IPS DF 6.9 (cell line): Measurements from ENCODE around the gene VWF.

Source experiments
- DNase-seq: peaks from one replicate; pipeline ENCODE4 v3.0.0-alpha.2; 2013; ENCODE audit warnings: low read depth, low spot score
- H3K27ac ChIP-seq: one replicate; pipeline ENCODE4 v1.5.1; 2013; ENCODE audit warnings: low read length, control low read depth
- H3K27me3 ChIP-seq: 2 replicates; pipeline ENCODE4 v1.6.1; 2013; ENCODE audit warnings: mild to moderate bottlenecking, low read length; ENCODE audit not compliant: control insufficient read depth, insufficient read depth
- H3K36me3 ChIP-seq: 2 replicates; pipeline ENCODE4 v1.6.1; 2013; ENCODE audit warnings: low read length; ENCODE audit not compliant: control insufficient read depth, insufficient read depth
- H3K4me1 ChIP-seq: 2 replicates; pipeline ENCODE4 v1.6.1; 2013; ENCODE audit warnings: low read length; ENCODE audit not compliant: control insufficient read depth, insufficient read depth
- H3K4me3 ChIP-seq: 2 replicates; pipeline ENCODE4 v1.5.1; 2013; ENCODE audit warnings: mild to moderate bottlenecking, low read length
- H3K9me3 ChIP-seq: 2 replicates; pipeline ENCODE4 v1.6.1; 2013; ENCODE audit warnings: low read length, inconsistent platforms; ENCODE audit not compliant: control insufficient read depth, insufficient read depth
- WGBS: extraction: QIAGEN DNeasy Blood & Tissue Kit; methylation state at CpG from one replicate; pipeline ENCODE4 v1.1.7; 2013; ENCODE audit warnings: mixed read lengths, missing lambda C conversion rate; ENCODE audit not compliant: insufficient read length, insufficient coverage; 5-methylcytosine and 5-hydroxymethylcytosine counted together

VWF gene

GRCh38 chr12:6122201-6122600, 2.3 kb downstream of the VWF start:
- Histone ChIP-seq H3K4me3 (no peak overlapping the region), H3K9me3 (no peaks in the 10 kb centered on the region), H3K36me3 (no peaks in the 10 kb centered on the region), H3K4me1 (peaks cover 3% of the 10 kb centered on the region), H3K27ac (no peak overlapping the region), H3K27me3 (no peaks in the 10 kb centered on the region; the same call in 1 of the 2 replicates)
- WGBS = no CpG with 5 or more reads among the region's 4 CpGs
- DNase-seq = no peak

GRCh38 chr12:6120796-6121473, 3.5 kb downstream of the VWF start:
- no peaks in the 10 kb centered on the region; the same call in 1 of the 2 replicates for H3K27me3 ChIP-seq
- no peaks in the 10 kb centered on the region for H3K9me3 ChIP-seq
- H3K36me3 ChIP-seq = no peaks in the 10 kb centered on the region
- WGBS = no CpG with 5 or more reads among the region's 20 CpGs
- H3K4me1 ChIP-seq = peaks cover 3% of the 10 kb centered on the region
- no peak overlapping the region for H3K4me3 ChIP-seq
- H3K27ac ChIP-seq = no peak overlapping the region
- DNase-seq = no peak

DNA sequence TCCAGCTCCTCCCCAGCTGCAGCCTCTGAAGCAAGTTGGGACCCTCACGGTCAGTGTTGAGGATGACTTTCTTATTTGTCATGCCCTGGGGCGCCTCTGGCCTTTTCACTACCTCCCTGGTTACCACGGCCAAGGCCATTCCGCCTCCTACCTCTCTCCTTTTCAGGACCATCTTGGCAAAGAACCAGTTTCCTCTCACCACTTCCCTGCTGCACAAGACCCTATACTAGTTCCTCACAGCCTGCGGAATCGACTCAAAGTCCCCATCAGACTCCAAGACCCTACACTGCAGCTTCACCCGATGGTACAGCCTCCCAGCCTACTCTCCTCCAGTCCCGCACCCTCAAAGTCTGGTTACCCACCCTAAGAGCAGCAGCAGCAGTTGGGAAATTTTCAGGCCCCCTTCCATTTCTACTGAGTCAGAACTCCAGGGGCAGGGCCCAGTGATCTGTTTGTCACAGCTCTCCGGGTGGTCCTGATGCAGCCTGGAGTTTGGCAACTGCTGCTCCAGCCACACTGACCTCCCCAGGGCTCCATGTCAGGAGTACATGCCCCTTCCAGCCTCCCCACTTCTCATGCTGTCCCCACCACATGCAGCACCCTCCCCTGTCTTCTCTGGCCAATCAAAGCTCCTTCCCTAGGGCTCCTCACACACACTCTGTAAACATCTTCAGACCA, 5.4 kb downstream of the VWF start:
- no peaks in the 10 kb centered on the region for H3K36me3 ChIP-seq
- DNase-seq = no peak
- no peaks in the 10 kb centered on the region for H3K27me3 ChIP-seq
- no peak overlapping the region for H3K4me3 ChIP-seq
- no CpG with 5 or more reads among the region's 9 CpGs for WGBS
- no peaks in the 10 kb centered on the region for H3K9me3 ChIP-seq
- no peaks in the 10 kb centered on the region for H3K4me1 ChIP-seq
- no peak overlapping the region for H3K27ac ChIP-seq

- no peaks in the 10 kb centered on the region for H3K4me1 ChIP-seq
- no peak for DNase-seq
- H3K27me3 ChIP-seq = no peaks in the 10 kb centered on the region
- H3K27ac ChIP-seq = no peak overlapping the region
- H3K9me3 ChIP-seq = no peaks in the 10 kb centered on the region
- H3K36me3 ChIP-seq = no peaks in the 10 kb centered on the region
- no peak overlapping the region for H3K4me3 ChIP-seq
- WGBS = no CpG with 5 or more reads among the region's 14 CpGs
Observed at GRCh38 chr12:6116471-6117021, 7.9 kb downstream of the VWF start.

DNA sequence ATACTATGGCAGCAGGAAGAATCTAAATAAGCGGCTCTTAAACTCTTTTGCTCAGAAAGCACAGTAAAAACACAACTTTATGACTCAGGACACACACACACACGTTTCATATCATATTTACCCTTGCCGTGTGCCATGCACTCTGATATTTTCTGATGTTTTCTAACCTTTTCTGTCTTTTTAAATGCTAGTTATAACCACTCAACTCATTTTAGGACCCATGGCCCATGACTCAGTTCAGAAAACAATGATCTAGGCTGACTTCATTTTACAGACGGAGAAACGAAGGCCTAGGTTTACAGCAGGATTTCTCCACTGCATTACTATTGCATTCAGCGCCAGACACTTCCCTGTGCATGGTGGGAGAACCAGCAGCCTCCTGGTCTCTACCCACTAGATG, 9.1 kb downstream of the VWF start:
- no peak for DNase-seq
- H3K27ac ChIP-seq = no peak overlapping the region
- WGBS = no CpG with 5 or more reads among the region's 6 CpGs
- H3K27me3 ChIP-seq = no peaks in the 10 kb centered on the region
- no peaks in the 10 kb centered on the region for H3K9me3 ChIP-seq
- H3K36me3 ChIP-seq = no peaks in the 10 kb centered on the region
- no peak overlapping the region for H3K4me3 ChIP-seq
- no peaks in the 10 kb centered on the region for H3K4me1 ChIP-seq

- Histone ChIP-seq H3K9me3 (no peaks in the 10 kb centered on the region), H3K27me3 (no peaks in the 10 kb centered on the region), H3K27ac (no peak overlapping the region), H3K36me3 (no peaks in the 10 kb centered on the region), H3K4me1 (no peaks in the 10 kb centered on the region), H3K4me3 (no peak overlapping the region)
- WGBS = no CpG with 5 or more reads among the region's 6 CpGs
- no peak for DNase-seq
Observed at GRCh38 chr12:6114476-6114870, 10.0 kb downstream of the VWF start.

GRCh38 chr12:6113691-6114475, 10.6 kb downstream of the VWF start:
- no peak overlapping the region for H3K4me3 ChIP-seq
- H3K9me3 ChIP-seq = no peaks in the 10 kb centered on the region
- H3K27me3 ChIP-seq = no peaks in the 10 kb centered on the region
- H3K4me1 ChIP-seq = no peaks in the 10 kb centered on the region
- no peaks in the 10 kb centered on the region for H3K36me3 ChIP-seq
- H3K27ac ChIP-seq = no peak overlapping the region
- whole genome bisulfite sequencing = no CpG with 5 or more reads among the region's 11 CpGs
- no peak for DNase-seq

- no CpG with 5 or more reads among the region's 5 CpGs for whole genome bisulfite sequencing
- no peak for DNase-seq
- H3K36me3 ChIP-seq = no peaks in the 10 kb centered on the region
Observed at GRCh38 chr12:6112004-6112403, 12.5 kb downstream of the VWF start.

DNA sequence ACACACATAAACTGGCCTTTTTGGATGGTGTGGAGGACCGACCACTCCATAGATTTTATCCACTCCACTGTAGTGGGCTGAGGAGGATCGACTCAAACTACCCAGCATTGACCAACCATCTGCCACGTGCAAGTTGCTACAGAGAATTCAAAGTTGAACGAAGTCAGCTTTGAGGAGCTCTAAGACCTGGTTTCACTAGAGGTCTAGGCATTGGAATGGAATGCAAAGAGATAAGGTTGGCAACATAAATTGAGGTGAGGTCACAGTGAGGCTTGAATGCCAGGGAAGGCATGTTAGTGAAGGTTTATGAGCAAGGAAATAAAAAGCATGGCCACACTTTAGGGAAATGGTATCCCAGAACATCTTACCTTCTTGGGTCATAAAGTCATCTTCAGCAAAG, 14.5 kb downstream of the VWF start:
- Histone ChIP-seq H3K9me3 (no peaks in the 10 kb centered on the region), H3K36me3 (no peaks in the 10 kb centered on the region), H3K4me3 (no peak overlapping the region), H3K4me1 (no peaks in the 10 kb centered on the region), H3K27ac (no peak overlapping the region), H3K27me3 (no peaks in the 10 kb centered on the region)
- no peak for DNase-seq
- WGBS = no CpG with 5 or more reads among the region's 4 CpGs

More at GRCh38 chr12:6112004-6112403, 12.5 kb downstream of the VWF start:
- Histone ChIP-seq H3K27me3 (no peaks in the 10 kb centered on the region), H3K4me1 (no peaks in the 10 kb centered on the region), H3K27ac (no peak overlapping the region), H3K9me3 (no peaks in the 10 kb centered on the region), H3K4me3 (no peak overlapping the region)

- no peak overlapping the region for H3K4me3 ChIP-seq
- no CpG with 5 or more reads among the region's 3 CpGs for WGBS
- H3K27ac ChIP-seq = no peak overlapping the region
- H3K27me3 ChIP-seq = no peaks in the 10 kb centered on the region
- no peaks in the 10 kb centered on the region for H3K9me3 ChIP-seq
- no peaks in the 10 kb centered on the region for H3K36me3 ChIP-seq
- no peaks in the 10 kb centered on the region for H3K4me1 ChIP-seq
- DNase-seq = no peak
Observed at GRCh38 chr12:6106218-6106617, 18.3 kb downstream of the VWF start.
